Esophagus mucosa (tissue), 1 donor: Measurements from ENCODE around the gene UQCRC1. TPM values are rescaled to one million over a fixed set of nuclear protein-coding genes. Genes with fewer than 3 reads are reported as not detected.
A peak's percentile ranks its signal among the peaks of the same experiment; 100 is the strongest.

Experiments used
- ATAC-seq: fragments of 200-7000 bp; cut with Tn5 transposase; one replicate; pipeline ENCODE4 v1.9.1; 2020
- total RNA-seq: library from RNA; stranded (reverse); gene quantifications from one replicate; pipeline ENCODE4 v1.2.4, GENCODE V29; 2023
- donor health status: DM: yes; HTN: yes; CAD: no.

UQCRC1 gene
- total RNA-seq, 1 donor from 2014 or later = 258 TPM

GRCh38 chr3:48633256-48633655 lies 23.8 kb upstream of the UQCRC1 start:
- ATAC-seq = no peak

DNA sequence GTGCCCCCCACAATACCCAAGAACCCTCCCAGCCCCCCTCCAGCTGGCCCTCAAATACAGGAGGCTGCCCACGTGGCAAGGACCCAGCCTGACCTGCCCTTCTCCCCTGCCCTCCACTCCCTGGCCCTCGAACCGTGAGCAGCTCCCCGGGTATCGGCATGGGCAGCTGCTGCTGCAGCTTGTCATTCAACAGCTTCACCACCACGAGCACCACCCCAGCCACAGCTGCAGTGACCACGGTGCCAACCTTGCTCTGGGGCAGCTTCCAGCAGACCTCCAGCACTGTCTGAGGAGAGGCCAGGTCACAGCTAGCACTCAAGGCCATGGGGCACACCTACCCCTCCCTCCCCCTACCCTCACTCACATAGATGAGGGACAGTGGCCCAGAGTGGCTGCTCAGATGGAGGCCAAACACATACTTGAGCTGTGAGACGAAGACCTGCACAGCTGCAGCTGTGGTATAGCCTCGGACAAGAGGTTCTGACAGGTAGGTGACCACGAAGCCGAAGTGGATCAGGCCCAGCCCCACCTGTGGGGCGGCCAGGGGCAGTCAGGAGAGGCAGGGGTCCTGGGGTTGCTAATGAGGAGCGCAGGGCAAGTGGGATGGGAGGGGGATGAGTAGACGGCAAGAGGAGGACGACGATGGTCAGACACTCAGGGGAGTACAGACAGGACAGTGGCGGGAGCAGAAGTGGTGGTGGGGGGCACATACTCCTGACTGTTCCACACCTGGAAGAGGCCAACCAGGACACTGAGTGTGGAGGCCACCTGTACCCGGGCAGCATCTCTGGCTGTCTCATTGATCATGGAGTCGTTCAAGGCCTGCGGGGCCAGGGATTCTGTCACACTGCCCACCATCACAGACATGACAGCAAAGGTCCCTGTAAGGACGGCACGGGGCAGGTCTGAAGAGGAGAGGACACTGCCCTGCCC lies 22.3 kb upstream of the UQCRC1 start:
- no peak for ATAC-seq

DNA sequence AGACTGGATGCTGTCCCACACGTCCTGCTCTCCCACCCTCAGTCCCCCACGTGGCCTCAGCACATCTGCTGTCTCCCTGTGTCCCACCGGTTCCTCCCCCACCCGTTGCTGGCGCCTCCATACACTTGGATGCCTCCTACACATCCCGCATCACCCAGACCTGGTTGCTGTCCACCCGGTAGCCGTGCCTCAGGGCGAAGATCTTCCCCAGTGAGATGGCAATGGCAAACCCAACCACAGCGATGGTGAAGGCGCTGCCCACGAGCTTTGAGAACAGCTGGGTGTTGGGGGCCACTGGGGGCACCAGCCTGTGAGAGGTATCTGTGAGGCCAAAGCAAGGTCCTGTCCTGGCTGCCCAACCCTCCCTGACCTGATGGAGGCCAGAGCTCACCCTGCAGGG lies 21.4 kb upstream of the UQCRC1 start:
- no peak for ATAC-seq

DNA sequence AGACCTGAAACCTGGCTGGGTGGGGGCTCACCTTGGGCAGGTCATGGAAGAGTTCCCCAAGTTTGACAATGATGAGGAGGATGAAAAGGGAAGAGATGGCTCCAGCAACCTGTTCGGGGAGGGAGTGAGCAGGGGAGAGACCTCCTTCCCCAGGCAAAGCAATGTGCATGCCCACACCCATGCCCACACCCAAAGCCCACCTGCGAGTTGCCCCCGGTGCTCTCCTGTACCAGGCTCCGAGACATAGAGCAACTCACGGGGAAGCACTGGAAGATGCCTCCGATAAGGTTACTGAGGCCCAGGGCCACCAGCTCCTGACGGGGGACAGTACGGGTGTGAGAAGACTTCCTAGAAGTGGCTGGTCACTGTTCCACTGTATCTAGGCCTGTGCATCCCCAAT lies 21.0 kb upstream of the UQCRC1 start:
- no peak for ATAC-seq

DNA sequence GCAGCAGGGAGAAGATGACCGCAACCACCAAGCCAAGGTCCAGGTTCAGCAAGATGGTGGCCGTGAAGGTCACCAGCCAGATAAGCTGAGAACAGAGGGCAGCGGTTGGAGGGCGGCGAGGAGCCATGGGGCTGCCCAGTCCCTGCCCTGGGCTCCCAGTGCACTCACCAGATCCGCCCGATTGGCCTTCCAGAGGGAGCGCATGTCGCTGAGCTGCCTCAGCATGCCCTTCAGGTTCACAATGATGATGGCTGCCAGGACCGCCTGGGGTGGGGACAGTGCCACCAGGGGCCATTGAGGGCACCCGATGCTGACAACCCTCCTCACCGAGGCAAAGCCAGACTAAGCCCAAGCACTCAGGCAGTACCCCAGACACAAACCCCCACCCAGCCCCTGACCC lies 20.4 kb upstream of the UQCRC1 start:
- ATAC-seq = no peak

- no peak for ATAC-seq
Measured at GRCh38 chr3:48628277-48629017, 19.0 kb upstream of the UQCRC1 start.

GRCh38 chr3:48625600-48625999 lies 16.2 kb upstream of the UQCRC1 start:
- ATAC-seq = no peak

DNA sequence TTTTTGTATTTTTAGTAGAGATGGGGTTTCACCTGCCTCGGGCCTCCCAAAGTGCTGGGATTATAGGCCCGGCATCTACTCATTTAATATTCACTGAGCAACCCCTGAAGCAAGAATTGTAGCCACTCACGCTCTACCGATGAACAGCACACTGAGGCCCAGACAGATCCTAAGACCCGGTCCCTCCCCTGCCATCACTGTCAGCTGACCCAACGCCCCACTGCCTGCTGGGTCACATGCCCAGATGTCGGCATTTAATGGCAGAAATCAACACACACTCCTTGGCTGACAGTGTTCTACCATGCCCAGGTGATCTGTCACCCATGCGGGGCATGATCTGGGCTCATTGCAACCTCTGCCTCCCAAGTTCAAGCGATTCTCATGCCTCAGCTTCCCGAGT lies 15.3 kb upstream of the UQCRC1 start:
- ATAC-seq = no peak

GRCh38 chr3:48623851-48624547 lies 14.6 kb upstream of the UQCRC1 start:
- no peak for ATAC-seq

DNA sequence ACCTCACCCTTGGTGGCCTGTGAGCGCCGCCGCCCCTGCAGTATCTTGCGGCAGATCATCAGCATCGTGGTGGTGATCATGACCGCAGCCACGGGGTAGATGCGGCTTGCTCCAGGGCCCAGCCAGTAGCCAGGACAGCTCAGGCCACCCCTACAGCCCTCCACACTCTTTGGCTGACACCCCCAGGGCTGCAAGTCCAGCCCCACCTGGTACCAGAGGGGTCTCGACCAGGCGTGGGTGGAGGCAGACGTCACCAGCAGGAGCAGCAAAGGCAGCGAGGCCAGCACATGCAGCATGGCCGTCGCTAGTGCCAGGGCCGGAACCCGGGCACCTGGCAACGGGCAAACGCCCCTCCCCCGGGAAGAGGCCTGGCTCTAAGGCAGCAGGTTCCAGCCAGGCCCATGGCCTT lies 12.0 kb upstream of the UQCRC1 start, which contains the start of gene TMEM89:
TSS of gene TMEM89 (minus strand) at position 309 of the 409 bp plus-strand sequence. CDS start at position 296, 13 bp downstream.
- ATAC-seq = peak; percentile 18

DNA sequence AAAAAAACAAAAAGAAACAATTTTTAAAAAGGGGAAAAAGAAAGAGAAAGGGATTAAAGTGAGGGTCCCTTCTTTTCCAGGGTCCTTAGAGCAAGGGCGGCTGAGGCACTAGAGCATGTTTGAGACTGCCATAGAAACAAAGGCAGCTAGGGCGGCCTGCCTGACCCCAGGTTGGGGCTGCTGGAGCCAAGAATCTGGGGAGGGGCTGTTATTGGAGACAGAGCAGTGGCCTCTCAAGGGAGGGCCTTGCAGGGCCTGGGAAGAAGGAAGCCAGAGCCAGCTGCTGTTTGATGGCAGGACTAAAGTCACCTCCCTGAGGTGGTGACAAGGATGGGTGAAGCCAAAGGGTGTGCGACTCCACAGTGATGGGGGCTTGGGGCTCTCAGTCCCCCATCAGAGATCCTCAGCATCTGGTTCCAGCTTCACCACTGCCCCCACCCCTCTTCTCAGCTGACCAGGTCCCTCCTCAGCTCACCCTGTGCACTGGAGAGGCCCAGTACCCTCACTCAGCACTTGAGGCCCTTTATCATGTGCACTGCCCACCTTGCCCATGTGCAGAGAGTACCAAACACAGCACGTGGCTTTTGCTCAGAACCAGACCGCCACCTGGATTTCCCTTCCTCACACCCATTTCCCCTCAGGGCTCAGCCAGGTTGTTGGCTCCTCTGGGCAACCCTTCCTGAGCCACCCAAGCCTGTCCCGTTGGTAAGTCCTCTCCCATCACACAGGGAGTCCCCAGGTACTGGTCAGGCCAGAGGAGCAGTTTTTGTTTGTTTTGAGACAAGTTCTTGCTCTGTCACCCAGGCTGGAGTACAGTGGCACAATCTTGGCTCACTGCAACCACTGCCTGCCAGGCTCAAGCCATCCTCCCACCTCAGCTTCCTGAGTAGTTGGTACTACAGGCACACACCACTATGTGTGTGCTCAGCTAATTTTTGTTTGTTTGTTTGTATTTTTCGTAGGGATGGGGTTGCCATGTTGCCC lies 10.4 kb upstream of the UQCRC1 start:
- peak; percentile 36 for ATAC-seq

DNA sequence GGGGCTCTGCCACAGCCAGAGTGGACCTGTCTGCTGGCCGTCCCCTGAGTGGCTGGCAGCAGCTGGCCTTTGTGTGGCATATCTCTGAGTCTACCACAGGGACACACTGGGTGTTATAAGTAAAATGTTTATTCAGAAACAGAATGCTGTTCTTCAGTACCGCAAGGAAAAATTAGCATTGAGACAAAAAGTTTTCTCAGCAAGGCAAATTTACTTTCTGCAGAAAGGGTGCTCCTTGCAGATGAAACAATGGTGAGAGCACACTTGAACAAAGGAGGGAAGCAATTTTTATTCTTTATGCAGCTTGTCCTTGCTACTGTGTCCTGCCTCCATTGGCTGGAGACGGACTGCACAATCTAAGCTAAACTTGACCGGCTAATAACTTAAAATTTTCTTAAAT lies 8.1 kb upstream of the UQCRC1 start:
- ATAC-seq = no peak

DNA sequence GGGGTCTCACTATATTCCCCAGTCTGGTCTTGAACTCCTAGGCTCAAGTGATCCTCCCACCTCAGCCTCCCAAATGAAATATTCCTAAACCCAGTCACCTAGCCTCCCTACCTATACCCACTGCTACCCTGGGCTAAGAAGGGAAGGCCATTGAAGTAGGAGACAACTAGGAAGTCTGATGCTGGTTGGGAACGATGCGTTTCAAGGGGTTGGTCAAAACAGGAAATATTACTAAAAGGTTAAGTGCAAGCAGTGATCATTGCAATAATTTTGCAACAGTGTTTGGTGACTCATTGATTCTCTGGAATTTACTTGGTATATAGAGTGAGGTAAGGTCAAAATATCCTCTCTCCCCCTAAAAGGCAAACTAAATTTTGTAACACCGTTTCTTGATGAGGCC lies 4.6 kb upstream of the UQCRC1 start:
- peak; percentile 62 for ATAC-seq

GRCh38 chr3:48612309-48612708 lies 2.9 kb upstream of the UQCRC1 start:
- ATAC-seq = no peak

DNA sequence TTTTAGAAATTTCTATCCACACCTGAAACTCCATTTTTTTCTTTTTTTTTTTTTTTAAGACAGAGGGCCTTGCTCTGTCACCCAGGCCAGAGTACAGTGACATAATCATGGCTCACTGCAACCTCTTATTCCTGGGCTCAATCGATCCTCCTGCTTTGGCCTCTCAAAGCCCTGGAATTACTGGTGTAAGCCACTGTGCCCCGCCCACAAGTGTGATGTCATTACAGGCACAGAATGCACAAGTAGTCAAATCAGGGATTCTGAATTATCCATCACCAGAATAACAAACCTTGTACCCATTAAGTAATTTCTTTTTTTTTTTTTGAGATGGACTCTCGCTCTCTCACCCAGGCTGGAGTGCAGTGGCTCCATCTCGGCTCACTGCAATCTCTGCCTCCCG lies 1.9 kb downstream of the UQCRC1 start:
- no peak for ATAC-seq

DNA sequence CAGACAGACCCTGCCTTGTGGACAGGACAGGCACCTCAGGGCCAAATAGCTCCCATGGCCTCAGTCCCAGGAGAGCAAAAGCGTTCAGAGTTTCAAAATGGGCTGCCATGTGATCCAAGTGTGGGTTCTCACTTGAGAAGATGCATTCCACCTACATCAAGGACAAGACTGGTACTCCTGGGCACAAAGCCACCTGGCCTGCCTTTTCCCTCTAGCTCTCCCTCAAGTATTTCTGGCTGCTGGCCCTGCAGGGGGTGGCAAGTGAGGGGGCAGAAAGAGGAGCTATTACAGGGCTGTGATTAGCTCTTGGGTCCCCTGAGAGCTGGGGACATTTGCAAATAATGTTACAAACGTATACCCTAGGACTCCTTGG lies 7.8 kb downstream of the UQCRC1 start:
- no peak for ATAC-seq

- no peak for ATAC-seq
Measured at GRCh38 chr3:48600711-48601621, 8.5 kb downstream of the UQCRC1 start.

DNA sequence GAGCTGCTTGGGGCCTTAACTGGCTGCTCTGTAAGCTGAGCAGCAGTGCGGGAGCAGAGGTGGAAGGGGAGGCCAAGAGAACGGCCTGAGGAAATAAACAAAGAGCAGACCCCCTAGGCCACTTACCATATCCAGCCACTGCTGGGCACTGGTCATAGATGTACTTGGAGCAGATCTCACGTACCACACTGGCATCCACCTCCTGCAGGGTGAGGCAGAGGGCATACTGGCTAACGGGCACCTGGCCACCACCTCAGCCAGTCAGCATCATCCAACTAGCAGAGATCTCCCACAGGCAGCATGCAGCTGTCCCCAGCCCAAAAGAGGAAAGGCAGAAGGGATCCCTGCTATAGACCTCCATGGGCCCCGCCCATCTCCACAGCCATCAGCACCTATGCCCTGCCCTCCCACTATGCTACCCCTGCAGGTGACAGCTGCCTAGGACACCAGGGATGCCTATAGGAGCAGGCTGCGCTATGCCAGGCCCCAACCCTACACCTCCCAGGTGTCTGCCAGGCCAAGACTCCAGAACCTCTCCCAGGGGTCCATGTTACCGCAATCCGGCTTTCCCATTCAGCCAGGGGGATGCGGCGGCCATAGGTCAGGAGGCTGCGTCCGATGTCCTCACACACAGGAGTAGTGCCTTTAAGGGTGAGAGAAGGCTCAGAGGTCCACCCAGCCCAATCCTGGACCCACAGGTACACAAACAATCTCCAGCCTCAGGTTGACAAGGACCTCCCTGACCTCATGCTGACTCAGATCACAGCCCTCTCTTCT lies 9.7 kb downstream of the UQCRC1 start:
- ATAC-seq = no peak

DNA sequence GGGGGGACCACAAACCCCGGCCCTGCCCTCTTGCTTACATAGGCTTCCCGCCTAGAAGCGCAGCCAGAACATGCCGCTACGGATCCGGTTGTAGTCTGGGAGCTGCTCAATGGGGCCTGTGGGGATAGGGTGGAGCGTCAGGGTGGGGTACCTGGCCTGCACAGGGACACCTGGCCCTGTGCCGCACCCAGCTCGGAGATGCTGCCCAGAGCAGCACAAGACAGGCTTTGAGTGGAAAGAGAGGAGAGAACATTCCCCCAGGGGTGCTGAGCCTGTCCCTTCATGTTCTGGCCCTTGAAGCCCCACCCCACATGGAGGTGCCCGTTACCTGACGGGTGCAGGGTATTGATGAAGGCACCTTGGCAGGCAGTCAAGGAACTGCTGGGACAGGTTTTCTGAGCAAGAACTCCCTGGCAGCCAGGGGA lies 10.4 kb downstream of the UQCRC1 start:
- peak; percentile 86 for ATAC-seq
